ENCODE measurements around the gene ARFRP1.

ARFRP1 gene

DNA sequence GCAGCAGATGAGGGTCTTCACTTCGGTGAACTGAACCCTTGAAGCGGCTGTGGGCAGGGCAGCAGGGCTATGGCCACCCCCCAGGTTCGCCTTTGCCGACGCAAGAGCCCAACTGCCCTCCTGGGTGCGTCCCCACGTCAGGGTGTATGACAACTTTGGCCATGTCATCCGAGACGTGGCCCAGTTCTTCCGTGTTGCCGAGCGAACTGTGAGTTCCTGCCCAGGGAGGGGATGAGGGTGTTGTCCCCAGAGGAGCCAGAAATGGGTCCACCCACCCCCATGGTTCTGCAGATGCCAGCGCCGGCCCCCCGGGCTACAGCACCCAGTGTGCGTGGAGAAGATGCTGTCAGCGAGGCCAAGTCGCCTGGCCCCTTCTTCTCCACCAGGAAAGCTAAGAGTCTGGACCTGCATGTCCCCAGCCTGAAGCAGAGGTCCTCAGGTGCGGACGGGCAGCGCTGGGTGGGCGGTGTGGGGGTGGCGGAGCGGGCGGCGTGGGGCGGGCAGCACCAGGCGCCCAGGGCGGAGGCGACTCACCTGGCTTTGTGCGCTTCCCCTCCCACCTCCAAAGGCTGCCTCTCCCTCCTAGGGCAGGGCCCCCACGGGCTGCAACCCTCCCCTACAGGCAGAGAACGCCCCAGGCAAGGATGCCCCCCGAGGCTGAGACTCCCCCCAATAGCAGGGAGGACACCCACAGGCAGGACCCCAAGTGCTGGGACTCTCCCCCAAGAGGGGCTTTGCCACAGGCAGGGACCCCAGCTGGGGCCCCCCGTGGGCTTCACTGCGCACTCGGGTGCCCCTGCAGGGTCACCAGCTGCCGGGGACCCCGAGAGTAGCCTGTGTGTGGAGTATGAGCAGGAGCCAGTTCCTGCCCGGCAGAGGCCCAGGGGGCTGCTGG, 17.5 kb downstream of the ARFRP1 start:
- no peak for DNase-seq

DNA sequence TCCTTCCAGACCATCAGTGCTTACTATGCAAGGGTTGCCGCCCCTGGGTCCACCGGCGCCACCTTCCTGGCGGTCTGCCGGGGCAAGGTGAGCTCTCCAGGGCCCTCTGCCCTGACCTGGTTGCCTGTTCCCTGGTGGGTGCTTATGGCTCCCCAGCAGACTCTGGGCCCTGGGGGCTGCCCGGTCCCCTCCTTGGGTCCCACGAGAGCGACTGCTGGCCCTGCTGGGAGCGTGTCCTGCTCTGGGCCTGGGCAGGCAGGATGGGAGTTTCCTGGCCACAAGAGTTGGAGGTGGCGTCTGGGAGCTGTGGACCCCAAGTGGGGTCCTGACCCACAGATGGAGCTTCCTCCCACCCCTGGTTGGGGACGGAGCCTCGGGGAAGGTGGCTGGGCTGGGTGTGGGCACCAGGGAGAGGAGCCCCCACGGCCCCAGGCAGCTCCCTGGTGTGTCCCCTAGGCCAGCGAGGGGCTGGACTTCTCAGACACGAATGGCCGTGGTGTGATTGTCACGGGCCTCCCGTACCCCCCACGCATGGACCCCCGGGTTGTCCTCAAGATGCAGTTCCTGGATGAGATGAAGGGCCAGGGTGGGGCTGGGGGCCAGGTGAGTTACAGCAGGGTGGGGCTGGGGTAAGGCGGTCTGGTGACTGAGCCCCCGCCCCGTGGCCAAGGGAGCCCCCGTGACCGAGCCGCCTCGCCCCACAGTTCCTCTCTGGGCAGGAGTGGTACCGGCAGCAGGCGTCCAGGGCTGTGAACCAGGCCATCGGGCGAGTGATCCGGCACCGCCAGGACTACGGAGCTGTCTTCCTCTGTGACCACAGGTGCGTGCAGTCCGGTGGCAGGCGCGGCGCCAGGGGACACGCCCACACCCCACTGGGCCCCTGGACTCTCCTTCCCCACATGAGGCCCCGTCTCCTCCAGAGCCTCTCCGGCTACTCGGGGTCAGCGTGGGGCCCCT, 18.5 kb downstream of the ARFRP1 start:
- no peak for DNase-seq

DNA sequence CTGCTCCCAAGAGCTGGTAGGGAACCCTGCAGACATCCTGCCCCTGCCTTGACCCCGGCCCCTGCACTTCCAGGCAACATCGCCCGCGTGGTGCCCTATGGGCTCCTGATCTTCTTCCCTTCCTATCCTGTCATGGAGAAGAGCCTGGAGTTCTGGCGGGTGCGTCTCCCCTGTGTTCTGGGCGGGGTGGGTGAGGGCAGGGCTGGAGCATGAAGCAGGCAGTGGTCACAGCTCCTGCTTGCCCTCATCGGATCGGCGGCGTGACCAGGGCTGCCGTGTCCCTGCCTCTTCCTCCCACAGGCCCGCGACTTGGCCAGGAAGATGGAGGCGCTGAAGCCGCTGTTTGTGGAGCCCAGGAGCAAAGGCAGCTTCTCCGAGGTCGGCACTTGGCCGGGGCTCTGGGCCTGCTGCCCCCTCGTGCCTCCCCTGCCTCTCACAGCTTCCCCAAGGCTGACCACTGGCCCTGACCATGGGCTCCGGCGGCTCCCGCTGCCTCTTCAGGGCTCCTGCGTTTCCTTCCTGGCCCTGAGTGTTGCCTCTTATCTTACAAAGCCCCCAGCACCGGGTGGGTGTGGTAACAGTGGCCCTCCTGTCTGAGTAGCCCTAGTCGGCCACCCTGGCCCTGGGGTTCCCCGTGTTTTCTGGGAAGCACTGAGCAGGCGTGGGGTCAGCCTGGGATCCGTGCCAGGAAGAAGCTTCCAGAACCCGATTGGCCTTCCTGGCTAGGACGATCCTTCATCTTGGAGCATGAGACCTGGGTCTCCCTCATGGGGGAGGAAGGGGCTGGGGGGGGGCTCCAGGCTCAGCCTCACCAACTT, 19.3 kb downstream of the ARFRP1 start:
- no peak for DNase-seq

DNA sequence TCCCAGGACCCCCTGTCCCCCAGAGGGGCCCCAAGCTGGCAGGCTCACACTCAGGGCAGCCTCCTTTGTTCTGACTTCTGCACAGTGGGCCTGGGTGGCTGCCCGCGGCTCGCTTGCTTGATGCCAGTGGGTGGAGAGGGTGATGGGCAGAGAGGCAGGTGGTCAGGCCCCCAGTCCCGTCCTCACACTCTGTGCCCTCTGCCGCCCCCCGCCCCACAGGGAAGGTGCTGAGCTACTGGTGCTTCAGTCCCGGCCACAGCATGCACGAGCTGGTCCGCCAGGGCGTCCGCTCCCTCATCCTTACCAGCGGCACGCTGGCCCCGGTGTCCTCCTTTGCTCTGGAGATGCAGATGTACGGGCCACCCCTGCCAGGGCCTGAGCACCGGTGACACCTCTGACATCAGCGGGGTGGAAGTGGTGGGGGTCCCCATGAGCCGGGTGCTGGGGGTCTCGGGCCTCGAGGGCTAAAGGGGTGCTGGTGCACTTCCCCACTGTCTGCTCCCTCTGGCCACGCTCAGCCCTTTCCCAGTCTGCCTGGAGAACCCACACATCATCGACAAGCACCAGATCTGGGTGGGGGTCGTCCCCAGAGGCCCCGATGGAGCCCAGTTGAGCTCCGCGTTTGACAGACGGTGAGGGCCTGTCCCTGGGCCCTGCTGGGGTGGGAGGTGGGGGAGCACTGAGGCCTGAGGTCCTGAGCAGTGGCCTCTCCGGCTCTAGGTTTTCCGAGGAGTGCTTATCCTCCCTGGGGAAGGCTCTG, 20.2 kb downstream of the ARFRP1 start:
- no peak for DNase-seq

DNA sequence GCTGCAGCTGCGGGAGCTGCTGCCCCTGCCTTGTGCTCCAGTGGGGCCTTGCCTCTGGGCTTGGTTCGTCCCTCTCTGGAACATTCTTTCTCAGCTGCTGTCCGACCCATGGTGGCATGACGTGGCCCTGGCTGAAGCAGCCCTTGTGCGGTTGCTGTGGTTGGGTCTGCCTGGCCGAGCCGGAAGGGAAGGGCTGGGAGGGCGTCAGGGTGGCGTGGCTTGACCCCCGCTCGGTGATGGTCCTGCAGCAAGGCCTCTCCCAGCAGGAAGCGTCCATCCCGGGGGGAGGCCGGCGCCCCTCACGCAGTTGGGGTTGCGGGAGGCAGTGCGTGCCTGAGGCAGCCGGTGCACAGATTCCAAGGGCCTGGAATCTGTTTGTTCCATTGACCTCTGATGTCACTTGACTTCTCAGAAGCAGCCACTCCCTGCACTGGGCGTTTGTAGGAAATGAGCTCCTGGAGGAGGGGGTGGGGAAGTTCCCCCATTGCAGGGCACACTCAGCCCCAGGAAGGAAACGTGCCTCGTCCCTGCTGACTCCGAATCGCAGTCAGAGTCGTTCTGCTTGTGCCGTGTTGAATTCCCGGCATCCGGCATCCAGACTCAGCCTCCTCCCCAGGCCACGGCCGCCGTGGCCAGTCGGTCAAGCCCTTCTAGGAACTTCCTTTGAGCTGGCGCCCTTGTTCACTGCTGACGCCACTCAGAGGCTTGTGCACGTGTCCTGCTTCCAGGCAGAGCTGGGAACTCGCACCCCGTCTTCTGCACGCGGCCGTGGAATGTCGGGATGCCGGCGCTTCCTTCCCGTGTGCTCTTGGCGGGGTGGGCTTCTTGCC, 21.1 kb downstream of the ARFRP1 start:
- peak; percentile 60 for DNase-seq

DNA sequence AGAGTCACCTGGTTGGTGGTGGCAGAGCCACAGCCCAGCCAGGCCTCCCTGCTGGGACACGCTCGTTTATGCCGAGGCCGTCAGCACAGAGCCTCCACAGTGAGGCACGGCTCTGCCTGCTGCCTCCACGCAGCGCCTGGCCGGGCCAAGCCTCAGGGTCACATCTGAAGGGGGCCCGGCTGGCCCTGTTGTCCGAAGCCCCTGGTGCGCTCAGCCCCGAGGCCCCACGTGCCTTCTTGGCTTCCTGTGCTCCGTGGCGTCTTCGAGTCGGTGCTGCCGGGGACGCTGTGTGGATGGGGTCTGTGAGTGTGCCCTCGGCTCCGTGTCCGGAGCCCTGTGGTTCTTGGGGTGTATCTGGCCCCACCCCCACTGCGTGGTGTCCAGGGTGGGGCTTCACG, 21.7 kb downstream of the ARFRP1 start:
- no peak for DNase-seq

DNA sequence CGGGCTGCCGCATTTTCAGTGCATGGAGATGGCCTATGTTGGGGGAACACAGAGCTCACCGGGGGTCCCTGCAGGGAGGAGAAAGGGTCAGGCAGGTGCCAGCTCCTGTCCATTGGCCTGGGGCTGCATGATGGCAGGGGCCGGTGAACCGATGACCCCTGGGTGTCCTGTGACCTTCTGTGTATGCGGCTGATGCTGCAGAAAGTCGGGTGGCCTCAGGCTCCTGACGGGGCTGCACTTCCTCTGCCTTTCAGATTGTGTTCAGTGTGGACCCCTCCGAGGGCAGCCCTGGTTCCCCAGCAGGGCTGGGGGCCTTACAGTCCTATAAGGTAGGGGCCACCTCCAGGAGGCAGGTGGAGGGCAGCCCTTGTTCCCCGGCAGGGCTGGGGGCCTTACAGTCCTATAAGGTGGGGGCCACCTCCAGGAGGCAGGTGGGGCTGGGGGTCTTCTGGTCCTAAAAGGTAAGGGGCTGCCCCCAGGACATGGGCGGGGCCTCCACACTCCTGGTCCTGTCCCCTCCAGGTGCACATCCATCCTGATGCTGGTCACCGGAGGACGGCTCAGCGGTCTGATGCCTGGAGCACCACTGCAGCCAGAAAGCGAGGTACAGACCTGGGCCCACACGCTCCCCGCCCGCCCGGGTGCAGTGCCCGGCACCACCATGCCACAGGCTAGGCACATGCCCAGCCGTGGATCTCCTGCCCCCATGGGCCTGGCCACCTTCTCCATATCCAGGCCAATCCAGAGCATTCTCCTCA, 22.3 kb downstream of the ARFRP1 start:
- DNase-seq = no peak

DNA sequence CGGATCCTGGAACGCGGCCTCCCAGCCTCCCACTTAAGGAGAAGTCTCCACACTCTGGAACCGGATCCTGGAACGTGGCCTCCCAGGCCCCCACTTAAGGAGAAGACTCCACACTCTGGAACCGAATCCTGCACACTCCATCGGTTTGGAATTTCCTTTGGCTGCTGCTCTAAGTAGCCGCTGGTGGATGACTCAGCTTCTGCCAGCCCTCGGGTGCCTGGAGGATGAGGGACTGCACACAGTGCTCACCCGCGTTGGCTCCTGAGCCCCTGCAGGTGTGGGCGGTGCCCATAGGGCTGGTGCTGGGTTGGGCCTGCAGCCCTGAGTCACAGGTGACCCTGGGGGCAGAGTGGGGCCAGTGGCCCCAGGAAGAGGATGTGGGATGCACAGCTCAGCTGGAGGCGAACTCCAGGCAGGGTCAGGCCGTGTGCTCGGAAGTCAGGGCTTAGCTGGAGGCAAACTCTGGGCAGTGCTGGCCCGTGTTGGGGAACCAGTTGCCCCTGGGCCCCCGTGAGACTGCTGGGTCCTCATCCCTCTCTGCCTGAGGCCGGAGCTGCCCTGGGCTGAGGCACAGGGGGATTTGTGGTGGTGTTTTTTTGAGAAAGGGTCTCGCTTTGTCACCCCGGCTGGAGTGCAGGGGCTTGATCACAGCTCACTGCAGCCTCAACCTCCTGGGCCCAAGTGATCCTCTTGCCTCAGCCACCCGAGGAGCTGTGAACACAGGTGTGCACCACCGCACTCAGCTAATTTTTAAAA, 25.2 kb downstream of the ARFRP1 start:
- no peak for DNase-seq

DNA sequence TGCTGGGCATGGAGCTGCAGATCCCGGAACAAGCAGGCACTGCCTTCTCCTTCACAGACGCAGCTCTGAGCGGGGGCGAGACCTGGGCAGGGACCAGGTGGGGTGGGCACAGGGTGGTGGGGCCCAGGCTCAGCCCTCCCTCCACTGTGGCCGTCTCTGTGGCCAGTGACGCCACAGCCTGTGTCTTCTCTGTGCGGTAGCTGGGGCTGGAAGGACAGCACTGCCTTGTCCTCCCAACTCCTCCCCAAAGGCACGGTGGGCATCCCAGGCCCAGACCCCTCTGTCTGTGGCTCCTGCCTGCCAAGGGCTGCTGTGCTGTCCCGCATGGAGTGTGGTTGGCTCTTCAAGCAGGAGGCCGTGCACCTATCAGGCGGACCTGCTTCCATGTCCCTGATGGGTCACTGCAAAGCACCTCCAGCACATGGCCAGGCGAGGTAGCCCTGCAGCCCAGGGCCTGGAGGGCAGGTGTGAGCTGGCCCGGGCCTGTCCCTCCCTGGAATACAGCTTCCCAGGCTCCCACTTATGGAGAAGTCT, 26.1 kb downstream of the ARFRP1 start:
- DNase-seq = no peak

DNA sequence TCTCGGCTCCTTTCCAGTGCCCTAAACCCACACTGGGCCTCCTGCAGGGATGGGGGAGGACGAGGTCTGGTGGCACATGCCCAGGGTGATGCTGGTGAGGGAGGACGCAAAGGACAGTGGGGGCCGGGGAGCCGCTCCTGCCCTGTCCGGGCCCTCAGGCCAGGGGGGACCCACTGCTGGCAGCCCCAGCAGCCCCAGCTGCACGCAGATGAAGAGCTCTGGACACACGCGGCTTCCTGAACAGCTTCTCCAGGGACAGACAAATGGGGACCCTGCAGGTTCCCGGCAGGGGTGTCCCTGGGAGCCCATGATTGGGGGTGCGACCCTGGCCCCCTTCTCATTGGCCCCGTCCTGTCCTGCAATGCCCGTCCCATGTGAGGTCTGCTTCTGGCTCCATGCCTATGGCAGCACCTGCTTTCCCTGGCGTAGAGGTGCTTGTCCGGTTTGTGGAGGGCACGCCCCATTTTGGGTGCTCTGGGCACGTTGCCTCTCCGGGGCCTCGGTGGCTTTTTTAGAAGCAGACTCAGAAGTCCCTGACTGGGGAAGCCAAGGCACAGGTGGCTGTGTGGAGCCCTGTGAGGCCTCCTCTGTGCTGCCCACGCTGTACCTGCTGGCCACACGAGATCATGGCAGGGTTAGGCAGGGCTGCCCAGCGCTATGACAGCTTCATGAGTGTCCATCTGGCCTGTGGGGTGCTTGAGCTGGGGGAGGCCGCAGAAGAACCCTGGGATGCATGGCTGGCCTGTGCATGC, 26.7 kb downstream of the ARFRP1 start:
- no peak for DNase-seq

DNA sequence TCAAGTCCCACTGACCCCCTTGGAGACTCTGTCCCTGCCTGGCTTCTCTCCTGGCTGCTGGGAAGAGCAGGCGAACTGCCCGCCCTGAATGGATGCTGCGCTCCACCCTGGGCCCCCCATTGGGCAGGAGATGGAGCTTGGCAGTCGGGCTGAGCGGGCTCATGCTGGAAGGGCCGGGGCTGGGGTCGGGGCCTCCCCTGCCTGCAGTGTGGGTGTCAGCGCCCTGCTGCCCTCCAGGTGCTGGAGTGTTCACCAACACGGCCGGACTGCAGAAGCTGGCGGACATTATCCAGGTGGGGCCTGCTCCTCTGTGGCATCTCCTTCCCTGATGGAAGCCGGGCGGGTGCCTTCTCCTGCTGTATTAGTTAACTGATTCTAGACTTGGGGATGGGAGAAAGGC, 27.3 kb downstream of the ARFRP1 start:
- DNase-seq = no peak

DNA sequence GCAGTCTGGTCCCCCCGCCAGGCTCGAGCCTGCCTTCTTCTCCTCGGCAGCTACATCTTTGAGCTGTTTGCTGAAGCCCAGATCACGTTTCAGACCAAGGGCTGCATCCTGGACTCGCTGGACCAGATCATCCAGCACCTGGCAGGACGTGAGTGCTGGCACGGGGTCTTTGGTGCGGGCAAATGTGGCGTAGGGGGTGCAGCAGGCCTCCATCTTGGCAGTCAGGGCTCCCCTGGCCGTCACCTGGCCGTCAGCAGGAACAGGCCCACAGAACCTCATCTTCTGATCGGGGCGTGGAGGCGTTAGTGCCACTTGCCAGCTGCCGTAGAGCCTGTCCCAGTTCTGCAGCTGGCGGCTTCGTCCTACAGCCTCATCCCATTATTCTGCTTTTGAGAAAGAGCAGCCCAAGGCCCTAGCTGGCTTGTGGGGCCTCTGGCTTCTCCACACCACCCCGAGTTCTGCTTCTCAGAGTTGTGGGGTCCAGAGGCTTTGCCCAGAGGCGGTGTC, 27.9 kb downstream of the ARFRP1 start:
- DNase-seq = no peak

DNA sequence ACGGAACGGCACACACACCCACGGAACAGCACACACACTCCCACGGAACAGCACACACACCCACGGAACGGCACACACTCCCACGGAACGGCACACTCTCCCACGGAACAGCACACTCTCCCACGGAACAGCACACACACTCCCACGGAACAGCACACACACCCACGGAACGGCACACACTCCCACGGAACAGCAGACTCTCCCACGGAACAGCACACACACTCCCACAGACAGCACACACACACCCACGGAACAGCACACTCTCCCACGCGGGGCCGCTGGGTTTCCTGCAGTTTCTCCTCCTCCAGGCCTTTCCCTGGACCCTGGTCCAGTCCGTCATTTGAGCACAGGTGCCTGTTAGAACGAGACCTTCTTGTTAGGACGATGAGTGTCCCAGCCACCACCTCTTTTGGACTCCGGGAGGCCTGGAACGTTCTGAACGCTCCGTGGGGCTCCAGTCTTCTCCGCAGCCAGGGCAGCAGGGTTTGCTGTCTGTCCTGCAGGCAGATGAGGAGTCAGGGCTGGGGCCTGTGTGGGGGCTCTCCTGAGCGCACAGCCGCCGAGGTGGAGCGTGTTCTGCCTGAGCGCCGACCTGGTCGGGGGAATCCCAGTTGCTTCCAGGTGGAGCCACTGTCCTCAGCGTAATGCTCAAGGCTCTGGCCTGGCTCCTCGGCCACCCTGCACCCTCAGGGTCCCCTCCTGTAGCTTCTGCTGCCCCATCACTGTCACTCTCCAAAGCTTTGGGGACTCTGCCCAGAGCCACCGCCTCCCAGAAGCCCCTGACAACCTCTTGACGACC, 28.9 kb downstream of the ARFRP1 start:
- DNase-seq = no peak

DNA sequence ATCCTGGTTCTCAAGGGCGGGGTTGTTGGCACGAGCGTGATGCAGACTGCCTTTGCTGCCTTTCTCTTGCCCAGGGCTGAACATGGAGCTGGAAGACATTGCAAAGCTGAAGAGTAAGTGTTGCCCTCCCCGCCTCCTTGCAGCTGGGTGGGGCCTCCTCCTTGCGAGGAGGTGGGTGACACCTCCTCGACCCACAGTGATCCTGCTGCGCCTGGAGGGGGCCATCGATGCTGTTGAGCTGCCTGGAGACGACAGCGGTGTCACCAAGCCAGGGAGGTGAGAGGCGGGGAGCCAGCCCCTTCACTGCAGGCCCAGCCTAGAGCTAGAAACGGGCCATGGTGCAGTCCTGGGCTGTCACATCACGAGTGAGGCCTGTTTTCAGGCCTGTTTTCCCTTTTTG, 29.7 kb downstream of the ARFRP1 start:
- DNase-seq = no peak

DNA sequence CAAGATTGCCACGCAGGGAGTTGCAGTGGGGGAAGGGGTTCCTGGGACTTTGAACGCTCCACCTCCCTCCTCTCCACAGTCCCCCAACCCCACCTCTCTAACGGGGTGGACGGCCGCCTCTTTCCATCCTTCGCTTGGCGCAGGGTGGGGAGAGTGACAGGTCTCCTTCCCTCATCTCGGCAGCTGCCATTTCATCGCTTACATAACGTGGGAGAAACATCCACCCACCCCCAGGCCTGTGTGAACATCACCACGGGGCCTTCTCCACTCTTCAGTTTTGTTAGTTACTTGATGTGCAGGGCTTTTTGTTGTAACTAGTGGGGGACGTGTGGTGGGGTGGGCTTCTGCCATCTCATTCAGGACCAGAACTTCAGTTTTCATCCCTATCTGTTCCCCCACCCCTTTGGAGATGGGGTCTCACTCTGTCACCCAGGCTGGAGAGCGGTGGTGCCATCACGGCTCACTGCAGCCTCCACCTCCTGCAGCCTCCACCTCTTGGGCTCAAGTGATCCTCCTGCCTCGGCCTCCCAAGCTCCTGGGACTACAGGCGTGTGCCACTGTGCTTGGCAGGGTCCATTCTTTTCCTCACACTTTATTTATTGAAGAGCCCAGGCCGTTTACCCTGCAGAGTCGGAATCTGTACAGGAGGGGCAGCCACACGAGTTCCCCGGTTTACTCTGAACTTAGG, 32.0 kb downstream of the ARFRP1 start:
- no peak for DNase-seq

DNA sequence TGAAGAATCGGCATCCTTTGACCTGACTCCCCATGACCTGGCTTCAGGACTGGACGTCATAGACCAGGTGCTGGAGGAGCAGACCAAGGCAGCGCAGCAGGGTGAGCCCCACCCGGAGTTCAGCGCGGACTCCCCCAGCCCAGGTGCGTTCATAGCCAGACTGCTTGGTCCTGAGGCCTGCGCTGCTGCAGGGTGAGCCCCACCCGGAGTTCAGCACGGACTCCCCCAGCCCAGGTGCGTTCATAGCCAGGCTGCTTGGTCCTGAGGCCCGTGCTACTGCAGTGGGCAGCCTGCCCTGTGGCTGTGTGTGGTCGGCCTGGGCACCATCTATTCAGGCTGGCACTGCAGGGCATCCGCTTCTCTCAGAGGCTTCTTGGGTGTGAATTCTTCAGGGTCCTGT, 33.8 kb downstream of the ARFRP1 start:
- DNase-seq = no peak

DNA sequence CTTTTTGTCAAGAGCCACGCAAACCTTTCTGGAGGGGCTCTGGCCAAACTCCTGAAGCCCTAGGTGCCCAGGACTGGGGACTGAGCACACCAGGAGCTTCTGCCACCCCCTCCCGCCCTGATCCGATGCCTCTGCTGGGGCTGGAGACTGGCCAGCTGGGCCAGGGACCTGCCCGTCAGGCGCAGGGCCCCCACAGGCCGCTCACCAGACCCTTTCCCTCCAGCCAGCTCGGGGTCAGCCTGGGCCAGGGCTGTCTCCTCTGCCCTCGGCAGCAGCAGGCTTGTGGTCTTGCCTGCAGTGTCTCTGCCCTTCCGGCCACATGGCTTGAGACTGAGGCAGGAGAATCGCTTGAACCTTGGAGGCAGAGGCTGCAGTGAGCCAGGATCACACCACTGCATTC, 35.1 kb downstream of the ARFRP1 start:
- no peak for DNase-seq
